Upper lobe of left lung (tissue), 6 donors: ENCODE results near the gene TMEM116. TPM values are rescaled to one million over a fixed set of nuclear protein-coding genes. Genes with fewer than 3 reads are reported as not detected.
"Not testable (repeated sequence)": the region's sequence is repeated elsewhere in the genome, so short reads cannot be mapped to it uniquely, and the experiment has no call there.

Source experiments
- ATAC-seq, 2 donors: fragments of 200-7000 bp; cut with Tn5 transposase; one replicate each; pipeline ENCODE4 v1.9.1; 2022; ENCODE audit warnings: mild to moderate bottlenecking in 2 of 2, moderate library complexity in 2 of 2; ENCODE audit not compliant: low FRiP score in 2 of 2
- DNase-seq, 2 donors: peaks; one replicate each; pipeline ENCODE4 v3.0.0-alpha.2; 2019 to 2020
- H3K27ac ChIP-seq, 4 donors: fragments of 200-600 bp; sonication (generic); one replicate each; pipeline ENCODE4 v1.5.1; 2016 to 2019
- H3K27me3 ChIP-seq, 4 donors: fragments of 200-600 bp; sonication (generic); one replicate each; pipeline ENCODE4 v1.5.1; 2017 to 2019
- H3K36me3 ChIP-seq, 4 donors: fragments of 200-600 bp; sonication (generic); one replicate each; pipeline ENCODE4 v1.5.1; 2016 to 2019
- H3K4me1 ChIP-seq, 4 donors: fragments of 200-600 bp; sonication (generic); one replicate each; pipeline ENCODE4 v1.5.1; 2018 to 2019
- H3K4me3 ChIP-seq, 4 donors: fragments of 200-600 bp; sonication (generic); one replicate each; pipeline ENCODE4 v1.5.1; 2017 to 2019; ENCODE audit warnings: mild to moderate bottlenecking in 2 of 4, moderate library complexity in 1 of 4
- H3K9me3 ChIP-seq, 4 donors: fragments of 200-600 bp; sonication (generic); one replicate each; pipeline ENCODE4 v1.5.1; 2018 to 2019
- EP300 ChIP-seq, 4 donors: sonication (generic); formaldehyde crosslinking; IDR thresholded peaks; one replicate each; pipeline ENCODE4 v1.5.1; 2017; ENCODE audit warnings: antibody characterized with exemption in 4 of 4, control low read depth in 2 of 4
- POLR2A ChIP-seq, 4 donors: fragments of 450-650 bp; IDR thresholded peaks; one replicate each; pipeline ENCODE4 v1.5.1; 2016 to 2017; ENCODE audit warnings: antibody characterized with exemption in 4 of 4, mild to moderate bottlenecking in 2 of 4
- POLR2AphosphoS5 ChIP-seq, 2 donors: sonication (generic); formaldehyde crosslinking; IDR thresholded peaks; one replicate each; pipeline ENCODE4 v1.5.1; 2017; ENCODE audit warnings: antibody characterized with exemption in 2 of 2
- WGBS, 2 donors: methylation state at CpG; one replicate each; pipeline ENCODE4 v1.1.5; 2017 to 2018; 5-methylcytosine and 5-hydroxymethylcytosine counted together
- total RNA-seq, 6 donors: library from RNA; depleted of rRNA in 4 of 6; stranded (reverse); fragments of >200 nt in 4 of 6; gene quantifications; one replicate each; pipeline versions ENCODE4 v1.1.0 to v1.2.1, GENCODE V29; 2016 to 2021
- TF ChIP-seq, protein P1 (sequence below), 6 experiments: fragments of 450-650 bp in 4 of 6; fragments of 200-600 bp in 2 of 6; sonication (generic) in 2 of 6; IDR thresholded peaks; one replicate each; pipeline ENCODE4 v1.5.1; 2016 to 2019; ENCODE audit warnings: antibody characterized with exemption in 6 of 6
- donor health status: DM: no; HTN: no; CAD: no; lungs with moderate emphysema.
- donor health status: DM: no; HTN: yes; CAD: no; lungs with severe emphysema.

TMEM116 gene
- 10 to 100 TPM; 14.8 to 41.9 (median 21.2) TPM for total RNA-seq

DNA sequence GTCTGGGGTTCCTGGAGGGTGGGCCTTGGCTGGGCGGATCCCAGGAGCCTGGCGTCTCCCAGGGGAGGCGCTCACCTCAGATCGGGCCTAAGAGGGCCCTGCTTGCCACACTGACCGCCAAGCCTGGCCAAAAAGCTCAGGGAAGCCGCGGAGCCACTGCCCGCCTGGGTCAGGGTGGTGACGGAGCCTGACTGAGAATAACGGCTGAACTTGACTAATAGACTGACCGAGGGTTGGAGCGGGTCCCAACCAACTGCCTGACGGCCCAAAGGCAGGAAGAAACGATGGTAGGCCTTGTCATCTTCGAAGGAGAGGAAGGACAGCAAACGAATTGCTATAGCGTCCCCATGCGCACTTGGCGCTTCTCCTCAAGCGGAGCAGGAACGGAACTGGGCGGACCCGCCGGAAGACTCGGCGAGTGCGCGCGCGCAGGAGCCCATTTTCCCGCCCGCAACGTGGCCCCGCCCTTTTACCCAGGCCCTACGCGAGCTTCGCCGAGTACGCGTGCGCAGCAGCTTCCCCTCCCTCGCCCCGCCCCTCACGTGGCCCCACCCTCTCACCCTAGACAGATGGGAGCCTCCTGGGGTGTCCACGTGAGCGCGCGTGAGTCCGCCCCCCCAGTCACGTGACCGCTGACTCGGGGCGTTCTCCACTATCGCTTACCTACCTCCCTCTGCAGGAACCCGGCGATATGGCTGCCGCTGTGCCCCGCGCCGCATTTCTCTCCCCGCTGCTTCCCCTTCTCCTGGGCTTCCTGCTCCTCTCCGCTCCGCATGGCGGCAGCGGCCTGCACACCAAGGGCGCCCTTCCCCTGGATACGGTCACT is at the start of gene TMEM116, which contains the start of gene ERP29:
Gene TMEM116, minus strand, starts transcription at position 391 of the 826 bp plus-strand sequence. CDS start 7,895 bp downstream, outside the sequence.
Gene ERP29, plus strand, starts transcription at position 652 of the 826 bp plus-strand sequence. Its CDS starts 40 bp downstream, at position 692.
- Histone ChIP-seq H3K36me3 (peaks cover 0 to 9% (median 2%) of the 10 kb centered on the region in 4 donors), H3K27me3 (no peaks in the 10 kb centered on the region), H3K4me1 (peaks cover 23 to 55% (median 33%) of the 10 kb centered on the region in 4 donors), H3K9me3 (no peaks in the 10 kb centered on the region), H3K4me3 (peak within 1 kb of the TSS; percentile 84 to 99 (median 96)), H3K27ac (peak within 1 kb of the TSS; percentile 94 to 97 (median 94))
- 0% methylated on average over 37 to 56 of the region's 67 CpGs for WGBS, 2 donors
- DNase-seq: peak; percentile 100
- TF ChIP-seq, protein P1, sequence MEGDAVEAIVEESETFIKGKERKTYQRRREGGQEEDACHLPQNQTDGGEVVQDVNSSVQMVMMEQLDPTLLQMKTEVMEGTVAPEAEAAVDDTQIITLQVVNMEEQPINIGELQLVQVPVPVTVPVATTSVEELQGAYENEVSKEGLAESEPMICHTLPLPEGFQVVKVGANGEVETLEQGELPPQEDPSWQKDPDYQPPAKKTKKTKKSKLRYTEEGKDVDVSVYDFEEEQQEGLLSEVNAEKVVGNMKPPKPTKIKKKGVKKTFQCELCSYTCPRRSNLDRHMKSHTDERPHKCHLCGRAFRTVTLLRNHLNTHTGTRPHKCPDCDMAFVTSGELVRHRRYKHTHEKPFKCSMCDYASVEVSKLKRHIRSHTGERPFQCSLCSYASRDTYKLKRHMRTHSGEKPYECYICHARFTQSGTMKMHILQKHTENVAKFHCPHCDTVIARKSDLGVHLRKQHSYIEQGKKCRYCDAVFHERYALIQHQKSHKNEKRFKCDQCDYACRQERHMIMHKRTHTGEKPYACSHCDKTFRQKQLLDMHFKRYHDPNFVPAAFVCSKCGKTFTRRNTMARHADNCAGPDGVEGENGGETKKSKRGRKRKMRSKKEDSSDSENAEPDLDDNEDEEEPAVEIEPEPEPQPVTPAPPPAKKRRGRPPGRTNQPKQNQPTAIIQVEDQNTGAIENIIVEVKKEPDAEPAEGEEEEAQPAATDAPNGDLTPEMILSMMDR (IDR thresholded peaks at IDR 0.05): peak; percentile 64 to 95 (median 88)
- TF ChIP-seq POLR2A (IDR thresholded peaks at IDR 0.05) (peak; percentile 64 to 97 (median 84)), EP300 (IDR thresholded peaks at IDR 0.05) (peak in 1 of 4 donors; percentile 76), POLR2AphosphoS5 (IDR thresholded peaks at IDR 0.05) (peak; percentile 98 to 99)
- ATAC-seq: peak; percentile 94 to 95

DNA sequence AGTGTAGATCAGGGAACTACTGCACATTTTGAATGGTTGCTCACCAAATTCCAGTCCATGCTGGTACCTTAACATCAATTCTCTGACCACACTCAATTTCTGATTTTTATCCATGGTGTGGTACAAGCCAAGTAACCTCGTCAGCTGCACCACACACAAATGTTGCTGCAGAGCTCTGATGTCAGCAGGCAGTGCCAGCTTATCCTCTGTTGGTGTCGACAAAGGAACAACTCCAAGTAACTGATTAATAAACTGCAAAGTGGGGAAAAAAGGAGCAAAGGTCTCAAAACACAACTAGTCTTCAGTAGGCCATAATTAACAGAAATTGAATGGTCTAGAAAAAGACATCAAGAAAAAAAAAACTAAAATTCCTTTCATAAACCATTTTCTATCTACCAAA is 48.2 kb upstream of the TMEM116 start:
- Histone ChIP-seq H3K27ac (no peak overlapping the region), H3K36me3 (peaks cover 12 to 99% (median 56%) of the 10 kb centered on the region in 4 donors), H3K4me1 (no peaks in the 10 kb centered on the region), H3K4me3 (no peak overlapping the region), H3K9me3 (no peaks in the 10 kb centered on the region), H3K27me3 (no peaks in the 10 kb centered on the region)
- no peak for DNase-seq
- ATAC-seq: no peak
- TF ChIP-seq POLR2A (IDR thresholded peaks at IDR 0.05) (no peak), EP300 (IDR thresholded peaks at IDR 0.05) (no peak), POLR2AphosphoS5 (IDR thresholded peaks at IDR 0.05) (no peak)
- TF ChIP-seq, protein P1 (IDR thresholded peaks at IDR 0.05): no peak
- WGBS, 2 donors: 95 to 96% methylated on average over 2 of the region's 2 CpGs

DNA sequence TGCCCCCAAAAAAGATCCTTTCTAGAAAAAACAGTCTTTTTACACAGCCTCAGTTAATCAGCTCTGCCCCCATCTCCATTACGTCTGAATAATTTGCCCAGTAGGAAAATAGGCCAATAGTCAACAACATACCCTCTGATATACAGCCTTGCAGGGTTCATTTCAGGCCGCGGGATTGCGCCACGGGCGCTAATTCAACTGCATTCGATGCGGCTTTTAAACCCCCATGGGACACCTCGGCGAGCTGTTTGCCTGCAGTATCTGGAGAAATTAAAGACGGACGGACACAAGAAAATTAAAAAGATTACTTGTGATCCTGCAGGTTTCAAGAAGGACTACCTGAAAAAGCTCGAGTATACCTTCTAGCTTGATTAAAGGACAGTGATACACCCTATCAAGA is 36.4 kb upstream of the TMEM116 start:
- Histone ChIP-seq H3K4me1 (no peaks in the 10 kb centered on the region), H3K36me3 (peaks cover 0 to 98% (median 59%) of the 10 kb centered on the region in 4 donors), H3K27me3 (no peaks in the 10 kb centered on the region), H3K9me3 (no peaks in the 10 kb centered on the region), H3K4me3 (no peak overlapping the region), H3K27ac (no peak overlapping the region)
- 92 to 95% methylated on average over 13 of the region's 13 CpGs for WGBS, 2 donors
- no peak for TF ChIP-seq POLR2A (IDR thresholded peaks at IDR 0.05)
- TF ChIP-seq, protein P1 (IDR thresholded peaks at IDR 0.05): no peak
- TF ChIP-seq EP300 (IDR thresholded peaks at IDR 0.05): no peak
- no peak for TF ChIP-seq POLR2AphosphoS5 (IDR thresholded peaks at IDR 0.05)
- DNase-seq: no peak
- no peak for ATAC-seq

DNA sequence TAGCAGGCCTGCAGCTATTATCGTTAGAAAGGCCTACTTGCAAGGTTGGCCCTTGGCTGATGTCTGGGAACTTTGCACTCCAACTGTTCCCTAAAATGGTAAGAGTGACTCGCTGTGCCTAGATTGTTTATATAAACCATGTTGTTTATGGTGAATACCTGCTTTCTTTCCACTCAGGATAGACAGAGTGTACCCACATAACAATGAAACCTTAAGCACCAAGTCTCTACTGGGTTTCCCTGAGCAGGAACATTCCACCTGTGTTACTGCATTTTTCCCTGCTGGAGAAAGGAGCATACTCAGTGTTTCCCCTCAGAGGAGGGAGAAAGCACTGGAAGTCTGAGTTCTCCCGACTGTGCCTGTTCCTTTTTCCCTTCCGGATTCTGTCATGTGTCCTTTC is 33.0 kb upstream of the TMEM116 start:
- DNase-seq: no peak
- no peak overlapping the region for H3K4me3 ChIP-seq
- no peaks in the 10 kb centered on the region for H3K4me1 ChIP-seq
- TF ChIP-seq POLR2A (IDR thresholded peaks at IDR 0.05) (no peak), EP300 (IDR thresholded peaks at IDR 0.05) (no peak), POLR2AphosphoS5 (IDR thresholded peaks at IDR 0.05) (no peak)
- TF ChIP-seq, protein P1 (IDR thresholded peaks at IDR 0.05): no peak
- ATAC-seq: no peak
- H3K9me3 ChIP-seq: no peaks in the 10 kb centered on the region
- WGBS, 2 donors: 75 to 89% methylated on average over 4 of the region's 4 CpGs
- no peak overlapping the region for H3K27ac ChIP-seq
- H3K36me3 ChIP-seq: peaks cover 7 to 97% (median 65%) of the 10 kb centered on the region in 4 donors
- no peaks in the 10 kb centered on the region for H3K27me3 ChIP-seq

DNA sequence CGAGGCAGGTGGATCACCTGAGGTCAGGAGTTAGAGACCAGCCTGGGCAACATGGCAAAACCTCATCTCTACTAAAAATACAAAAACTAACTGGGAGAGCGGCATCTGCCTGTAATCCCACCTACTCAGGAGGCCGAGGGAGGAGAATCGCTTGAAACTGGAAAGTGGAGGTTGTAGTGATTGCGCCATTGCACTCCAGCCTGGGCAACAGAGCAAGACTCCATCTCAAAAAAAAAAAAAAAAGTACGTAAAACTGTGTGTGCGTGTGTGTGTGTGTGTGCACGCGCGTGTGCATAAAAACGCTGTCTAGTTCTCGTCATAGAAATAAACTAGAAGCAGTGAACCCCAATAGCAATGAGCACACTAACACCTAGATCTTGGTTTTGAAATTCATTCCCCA is 23.6 kb upstream of the TMEM116 start:
- not testable (repeated sequence) for H3K4me1 ChIP-seq, H3K27ac ChIP-seq, DNase-seq, ATAC-seq, H3K9me3 ChIP-seq, H3K4me3 ChIP-seq, H3K27me3 ChIP-seq
- 83 to 93% methylated on average over 12 of the region's 12 CpGs for WGBS, 2 donors
- H3K36me3 ChIP-seq: peaks cover 26 to 90% (median 49%) of the 10 kb centered on the region in 4 donors
